HEK293 (cell line): ENCODE data around the gene LRRC32.

ENCODE experiments used
- SCRT2 ChIP-seq: fragments of 450-650 bp; formaldehyde crosslinking; IDR thresholded peaks from 2 replicates; pipeline ENCODE4 v1.5.1; 2016; ENCODE audit warnings: missing biosample characterization, missing genetic modification characterization
- ZFP37 ChIP-seq: fragments of 450-650 bp; formaldehyde crosslinking; IDR thresholded peaks from 2 replicates; pipeline ENCODE4 v1.5.1; 2016; ENCODE audit warnings: missing biosample characterization, missing genetic modification characterization
- ZNF24 ChIP-seq: fragments of 450-650 bp; formaldehyde crosslinking; IDR thresholded peaks from 2 replicates; pipeline ENCODE4 v1.5.1; 2016; ENCODE audit warnings: missing biosample characterization, missing genetic modification characterization
- TF ChIP-seq, protein P1 (sequence below): fragments of 450-650 bp; formaldehyde crosslinking; IDR thresholded peaks from 2 replicates; pipeline ENCODE4 v1.5.1; 2016; ENCODE audit warnings: missing biosample characterization, missing genetic modification characterization
- TF ChIP-seq, protein P2 (sequence below): fragments of 450-650 bp; formaldehyde crosslinking; IDR thresholded peaks from 2 replicates; pipeline ENCODE4 v1.5.1; 2016; ENCODE audit warnings: missing biosample characterization, missing genetic modification characterization

DNA sequence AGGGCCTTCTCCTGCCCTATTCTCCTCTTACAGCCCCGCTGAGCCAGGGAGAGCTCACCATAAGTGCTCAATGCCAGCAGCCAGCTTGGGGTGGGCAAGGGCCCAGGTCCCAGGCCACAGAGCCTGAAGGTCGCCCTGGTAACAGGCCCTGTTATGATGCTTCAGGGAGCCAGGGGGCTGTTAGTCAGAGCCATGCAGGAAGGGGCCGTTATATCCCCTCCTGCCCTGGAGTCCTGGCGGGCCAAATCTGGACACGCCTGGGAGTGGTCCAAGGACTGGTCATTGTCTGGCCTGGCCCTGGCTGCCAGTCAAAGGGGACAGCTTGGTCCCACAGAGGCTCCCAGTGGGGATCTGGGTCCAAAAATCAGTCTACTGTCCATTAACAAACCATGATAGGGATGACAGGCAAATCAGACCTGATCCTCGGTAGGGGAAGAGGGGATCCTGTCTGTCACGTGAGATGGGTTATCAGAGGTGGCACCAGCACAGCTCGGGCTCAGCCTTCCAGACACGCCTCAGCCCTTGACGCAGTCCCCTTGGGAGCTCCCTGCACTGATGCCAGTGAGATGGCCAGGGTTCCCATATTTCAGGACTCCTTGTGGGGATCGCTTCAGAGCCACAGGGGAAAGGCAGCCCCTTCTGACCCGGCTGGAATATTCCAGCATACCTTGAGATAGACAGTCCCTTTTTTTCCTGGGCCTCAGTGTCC lies 55.9 kb downstream of the LRRC32 start:
- TF ChIP-seq, protein P1, sequence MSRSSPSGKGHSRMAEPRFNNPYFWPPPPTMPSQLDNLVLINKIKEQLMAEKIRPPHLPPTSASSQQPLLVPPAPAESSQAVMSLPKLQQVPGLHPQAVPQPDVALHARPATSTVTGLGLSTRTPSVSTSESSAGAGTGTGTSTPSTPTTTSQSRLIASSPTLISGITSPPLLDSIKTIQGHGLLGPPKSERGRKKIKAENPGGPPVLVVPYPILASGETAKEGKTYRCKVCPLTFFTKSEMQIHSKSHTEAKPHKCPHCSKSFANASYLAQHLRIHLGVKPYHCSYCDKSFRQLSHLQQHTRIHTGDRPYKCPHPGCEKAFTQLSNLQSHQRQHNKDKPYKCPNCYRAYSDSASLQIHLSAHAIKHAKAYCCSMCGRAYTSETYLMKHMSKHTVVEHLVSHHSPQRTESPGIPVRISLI (tag by site-specific recombination): no peak
- no peak for TF ChIP-seq SCRT2
- TF ChIP-seq ZNF24: no peak
- TF ChIP-seq, protein P2, sequence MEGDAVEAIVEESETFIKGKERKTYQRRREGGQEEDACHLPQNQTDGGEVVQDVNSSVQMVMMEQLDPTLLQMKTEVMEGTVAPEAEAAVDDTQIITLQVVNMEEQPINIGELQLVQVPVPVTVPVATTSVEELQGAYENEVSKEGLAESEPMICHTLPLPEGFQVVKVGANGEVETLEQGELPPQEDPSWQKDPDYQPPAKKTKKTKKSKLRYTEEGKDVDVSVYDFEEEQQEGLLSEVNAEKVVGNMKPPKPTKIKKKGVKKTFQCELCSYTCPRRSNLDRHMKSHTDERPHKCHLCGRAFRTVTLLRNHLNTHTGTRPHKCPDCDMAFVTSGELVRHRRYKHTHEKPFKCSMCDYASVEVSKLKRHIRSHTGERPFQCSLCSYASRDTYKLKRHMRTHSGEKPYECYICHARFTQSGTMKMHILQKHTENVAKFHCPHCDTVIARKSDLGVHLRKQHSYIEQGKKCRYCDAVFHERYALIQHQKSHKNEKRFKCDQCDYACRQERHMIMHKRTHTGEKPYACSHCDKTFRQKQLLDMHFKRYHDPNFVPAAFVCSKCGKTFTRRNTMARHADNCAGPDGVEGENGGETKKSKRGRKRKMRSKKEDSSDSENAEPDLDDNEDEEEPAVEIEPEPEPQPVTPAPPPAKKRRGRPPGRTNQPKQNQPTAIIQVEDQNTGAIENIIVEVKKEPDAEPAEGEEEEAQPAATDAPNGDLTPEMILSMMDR (tag by site-specific recombination): no peak
- TF ChIP-seq ZFP37 (tag by site-specific recombination): no peak
